K562 (cell line): ENCODE results near the gene ARL6IP6. TPM values are rescaled to one million over a fixed set of nuclear protein-coding genes. Genes with fewer than 3 reads are reported as not detected.

ENCODE experiments used
- CHD2 ChIP-seq: IDR thresholded peaks from 2 replicates; pipeline ENCODE4 v1.6.1; 2011; ENCODE audit warnings: low read depth, low read length
- GABPA ChIP-seq: fragments of 200-800 bp; sonication (Bioruptor generic); conservative IDR thresholded peaks from 2 replicates; pipeline ENCODE4 v1.6.1; 2016; ENCODE audit warnings: low read depth, missing genetic modification characterization, missing compliant biosample characterization
- HOMEZ ChIP-seq: fragments of 250-450 bp; sonication (Bioruptor Pico); IDR thresholded peaks from 2 replicates; pipeline ENCODE4 v1.4.0; 2020; ENCODE audit warnings: mild to moderate bottlenecking, moderate library complexity
- KDM4B ChIP-seq, 2 experiments: fragments of 450-650 bp in 1 of 2; sonication (generic) in 1 of 2; IDR thresholded peaks; 2 replicates each; pipeline ENCODE4 v1.6.1; 2016 to 2017; ENCODE audit warnings: borderline replicate concordance in 2 of 2, antibody characterized with exemption in 1 of 2, low read depth in 1 of 2, mild to moderate bottlenecking in 1 of 2
- PKNOX1 ChIP-seq: fragments of 450-650 bp; IDR thresholded peaks from 2 replicates; pipeline ENCODE4 v1.6.1; 2016
- REST ChIP-seq, 2 experiments: fragments of 450-650 bp; formaldehyde crosslinking in 1 of 2; IDR thresholded peaks; 2 replicates each; pipeline versions ENCODE4 v1.4.0 to v1.6.1; 2014 to 2020; ENCODE audit warnings: mild to moderate bottlenecking in 2 of 2, borderline replicate concordance in 1 of 2, low read depth in 1 of 2
- SAFB ChIP-seq: fragments of 200-400 bp; formaldehyde crosslinking; IDR thresholded peaks from 2 replicates; pipeline ENCODE4 v1.6.1; 2017; ENCODE audit warnings: low read depth, low read length, borderline replicate concordance
- ZNF592 ChIP-seq: fragments of 450-650 bp; IDR thresholded peaks from 2 replicates; pipeline ENCODE4 v1.6.1; 2017; ENCODE audit warnings: antibody characterized with exemption, mild to moderate bottlenecking
- polyA plus RNA-seq, 8 experiments: library from polyadenylated mRNA; depleted of rRNA in 4 of 8; stranded (reverse) in 5 of 8; unstranded in 3 of 8; fragments of >200 nt; fragmentation: Nextera tagmentation in 2 of 8; fragmentation: Illumina TruSeq in 1 of 8; extraction: Ambion mirVana in 2 of 8; extraction: Trizol in 1 of 8; gene quantifications; 2 replicates each; pipeline versions ENCODE4 v1.2.1 to v1.2.3, GENCODE V29; 2011 to 2014; ENCODE audit warnings: inconsistent platforms in 1 of 8, missing spikeins in 1 of 8
- total RNA-seq, 7 experiments: library from RNA; depleted of rRNA in 6 of 7; stranded (reverse); fragments of >200 nt in 6 of 7; fragmentation: Illumina TruSeq in 2 of 7; extraction: Trizol in 2 of 7; gene quantifications; 2 replicates each; pipeline versions ENCODE4 v1.2.1 to v1.2.3, GENCODE V29; 2011 to 2021; ENCODE audit warnings: low replicate concordance in 1 of 7

ARL6IP6 gene
- total and polyA plus RNA-seq, 9 of the 15 experiments (the other 6 are each of a cell fraction or from before 2014, with no cell fraction given): 19.2 to 98.5 (median 36.2) TPM

- TF ChIP-seq PKNOX1 (peak; percentile 99), CHD2 (peak; percentile 89), SAFB (no peak), KDM4B (IDR thresholded peaks at IDR 0.05; ENCODE audit: borderline replicate concordance in 2 of 2, low read depth in 1 of 2) (peak in 1 of 2 experiments; percentile 91; a peak in 1 of 4 replicates), HOMEZ (no peak), ZNF592 (no peak), REST (IDR thresholded peaks at IDR 0.05; ENCODE audit: borderline replicate concordance) (no peak), REST (CRISPR knock-in tag; IDR thresholded peaks at IDR 0.05; ENCODE audit: low read depth) (peak; percentile 19; the same call in 1 of the 2 replicates), GABPA (peak; percentile 70)
Measured at GRCh38 chr2:152717228-152718075, 968 bp upstream of the ARL6IP6 start, which contains the start of gene PRPF40A (continued).
